HepG2 (cell line): ENCODE results near the gene SPTBN5. TPM values are rescaled to one million over a fixed set of nuclear protein-coding genes. Genes with fewer than 3 reads are reported as not detected.

Experiments
- ATAC-seq: fragments of 200-7000 bp; cut with Tn5 transposase; 3 replicates; pipeline ENCODE4 v1.9.1; 2020; ENCODE audit warnings: mild to moderate bottlenecking, moderate library complexity
- BruUV-seq: library from RNA; stranded (reverse); fragments of 400-500 nt; replicated peaks from 2 replicates; lab custom pipeline; 2021; lab: Mats Ljungman, UMichigan
- CTCF ChIA-PET: fragments of 300-600 bp; formaldehyde crosslinking; extraction: SDS; loops from one replicate; lab custom pipeline; 2021; ENCODE audit warnings: low total read pairs, inconsistent platforms, low intra/inter-chr PET ratio; lab: Yijun Ruan, JAX
- POLR2A ChIA-PET: fragments of 350-600 bp; sonication (Branson Sonifier 250); formaldehyde crosslinking; loops from one replicate; lab custom pipeline; 2020; ENCODE audit warnings: antibody characterized with exemption, inconsistent platforms; lab: Yijun Ruan, JAX
- DNase-seq: peaks from one replicate; pipeline ENCODE4 v3.0.0-alpha.2; 2015; ENCODE audit warnings: low spot score
- FAIRE-seq: peaks from 3 replicates; lab custom pipeline; 2011; peaks lifted over from hg19 to GRCh38; lab: Jason Lieb, UNC
- H2AFZ ChIP-seq: one replicate; pipeline ENCODE4 v1.6.1; 2011; ENCODE audit warnings: low read length, inconsistent platforms
- H3K27ac ChIP-seq: fragments of 300-600 bp; 3 replicates; pipeline ENCODE4 v1.8.0; 2011; ENCODE audit warnings: mixed run types, mild to moderate bottlenecking, mixed read lengths, low read length, inconsistent platforms; ENCODE audit not compliant: insufficient read depth; ENCODE audit errors: extremely low read length
- H3K27me3 ChIP-seq, 2 experiments: fragments of 200-600 bp in 1 of 2; 2 replicates in 1 of 2; 3 replicates in 1 of 2; pipeline versions ENCODE4 v1.6.0 to v1.8.0; 2011; ENCODE audit warnings: low read length in 2 of 2, mild to moderate bottlenecking in 2 of 2, moderate library complexity in 2 of 2, inconsistent platforms in 1 of 2; ENCODE audit not compliant: insufficient read depth in 2 of 2, control insufficient read depth in 1 of 2
- H3K36me3 ChIP-seq, 2 experiments: fragments of 200-600 bp in 1 of 2; replicated peaks in 1 of 2; 2 replicates in 1 of 2; 3 replicates in 1 of 2; pipeline versions ENCODE4 v1.5.1 to v1.8.0; 2011; ENCODE audit warnings: low read length in 2 of 2, inconsistent platforms in 1 of 2; ENCODE audit not compliant: insufficient read depth in 2 of 2, control insufficient read depth in 1 of 2
- H3K4me1 ChIP-seq: 2 replicates; pipeline ENCODE4 v1.5.1; 2012; ENCODE audit warnings: low read length, inconsistent platforms; ENCODE audit not compliant: insufficient read depth
- H3K4me2 ChIP-seq: 2 replicates; pipeline ENCODE4 v1.6.0; 2011; ENCODE audit warnings: low read depth, low read length, inconsistent platforms
- H3K4me3 ChIP-seq, 3 experiments: fragments of 200-600 bp in 1 of 3; sonication (generic), shearing (Covaris generic) in 1 of 3; replicated peaks in 1 of 3; 2 replicates each; pipeline ENCODE4 v1.5.1; 2011 to 2016; ENCODE audit warnings: low read length in 3 of 3, inconsistent platforms in 2 of 3, low read depth in 2 of 3, mild to moderate bottlenecking in 2 of 3, control low read depth in 1 of 3, mixed read lengths in 1 of 3; ENCODE audit not compliant: insufficient read depth in 1 of 3
- H3K79me2 ChIP-seq: one replicate; pipeline ENCODE4 v1.6.1; 2011; ENCODE audit warnings: low read length, inconsistent platforms; ENCODE audit not compliant: insufficient read depth
- H3K9ac ChIP-seq: 2 replicates; pipeline ENCODE4 v1.6.0; 2011; ENCODE audit warnings: mild to moderate bottlenecking, low read depth, low read length, inconsistent platforms; ENCODE audit not compliant: insufficient read depth
- H3K9me3 ChIP-seq: 2 replicates; pipeline ENCODE4 v1.5.1; 2012; ENCODE audit warnings: mild to moderate bottlenecking, low read length
- H4K20me1 ChIP-seq: 2 replicates; pipeline ENCODE4 v1.6.0; 2011; ENCODE audit warnings: inconsistent platforms, mild to moderate bottlenecking, low read length, moderate library complexity; ENCODE audit not compliant: insufficient read depth
- KAT7 ChIP-seq: IDR thresholded peaks from 2 replicates; pipeline ENCODE4 v1.6.1; 2018; ENCODE audit warnings: borderline replicate concordance, missing compliant biosample characterization
- PHF8 ChIP-seq: sonication (generic); formaldehyde crosslinking; IDR thresholded peaks from 2 replicates; pipeline ENCODE4 v1.5.0; 2020; ENCODE audit warnings: missing genetic modification reagents
- SIN3B ChIP-seq: fragments of 150-350 bp; IDR thresholded peaks from 2 replicates; pipeline ENCODE4 v1.6.1; 2014; ENCODE audit warnings: low read length
- TEAD2 ChIP-seq: sonication (generic); formaldehyde crosslinking; IDR thresholded peaks from 2 replicates; pipeline ENCODE4 v1.9.0; 2021; ENCODE audit warnings: missing genetic modification reagents
- ZBED4 ChIP-seq: sonication (generic); formaldehyde crosslinking; IDR thresholded peaks from 2 replicates; pipeline ENCODE4 v1.4.0; 2020; ENCODE audit warnings: missing genetic modification reagents, borderline replicate concordance
- ZNF180 ChIP-seq: sonication (generic); formaldehyde crosslinking; IDR thresholded peaks from 2 replicates; pipeline ENCODE4 v1.4.0; 2020; ENCODE audit warnings: low read depth, missing genetic modification reagents, borderline replicate concordance
- ZNF615 ChIP-seq: sonication (generic); formaldehyde crosslinking; IDR thresholded peaks from 2 replicates; pipeline ENCODE4 v1.5.0; 2020; ENCODE audit warnings: mild to moderate bottlenecking, missing genetic modification reagents, borderline replicate concordance
- WGBS: methylation state at CpG from one replicate; pipeline ENCODE4 v1.1.6; 2017; ENCODE audit warnings: low lambda C conversion rate; 5-methylcytosine and 5-hydroxymethylcytosine counted together
- in situ Hi-C: cut with HindIII; loops from 2 replicates; pipeline ENCODE4 v1.10.0; 2017; ENCODE audit warnings: low pct_unique_long_range_greater_than_20kb; ENCODE audit not compliant: extremely low pct_ligation_motif_present
- intact Hi-C: fragments of 100-400 bp; cut with micrococcal nuclease; formaldehyde crosslinking; loops from one replicate; pipeline ENCODE4 v1.10.0; 2022; ENCODE audit not compliant: unreplicated experiment
- polyA plus RNA-seq, 8 experiments: library from polyadenylated mRNA; depleted of rRNA in 3 of 8; stranded (reverse) in 7 of 8; unstranded in 1 of 8; fragments of >200 nt; fragmentation: Illumina TruSeq in 4 of 8; extraction: Trizol in 4 of 8; gene quantifications; 2 replicates each; pipeline versions ENCODE4 v1.2.1 to v1.2.3, GENCODE V29; 2011 to 2016; ENCODE audit warnings: low read depth in 4 of 8, missing spikeins in 1 of 8, mixed read lengths in 1 of 8; ENCODE audit not compliant: insufficient read depth in 1 of 8
- total RNA-seq, 5 experiments: library from RNA; depleted of rRNA; stranded (reverse); fragments of >200 nt; fragmentation: Illumina TruSeq; extraction: Trizol; gene quantifications; 2 replicates each; pipeline ENCODE4 v1.2.3, GENCODE V29; 2016; ENCODE audit warnings: low read depth in 1 of 5

Gene SPTBN5
- total and polyA plus RNA-seq, 2 of the 13 experiments (the other 11 are each of a cell fraction or from before 2014, with no cell fraction given): 0.01 to 0.07 TPM

DNA sequence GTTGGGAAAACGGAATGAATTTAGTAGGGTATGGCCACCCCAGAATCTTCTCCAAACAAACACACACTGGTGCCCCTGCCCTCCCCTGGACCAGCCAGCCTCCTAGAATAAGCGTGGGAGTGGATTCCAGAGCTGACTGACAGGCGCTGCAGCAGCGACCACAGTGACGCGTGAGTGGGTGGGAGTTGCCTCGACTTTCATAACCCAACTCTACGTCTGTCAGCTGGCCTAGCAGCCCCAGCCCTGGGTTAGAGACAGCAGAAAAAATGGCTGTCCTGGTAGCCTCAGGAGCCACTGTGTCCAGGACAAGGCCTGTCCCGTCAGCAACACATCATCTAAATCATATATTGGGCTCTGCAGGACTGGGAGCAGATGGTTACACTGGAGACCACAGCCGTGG, 45.2 kb downstream of the SPTBN5 start:
- ChIA-PET CTCF (no interaction called here), POLR2A (no interaction called here)
- H3K9ac ChIP-seq: no peak overlapping the region

More for the DNA sequence above, 45.2 kb downstream of the SPTBN5 start:
- DNase-seq (no peak), FAIRE-seq (no peak), ATAC-seq (no peak)
- Histone ChIP-seq H3K4me3 (no peak overlapping the region), H3K4me1 (no peaks in the 10 kb centered on the region), H3K27me3 (peaks cover 0 to 4% of the 10 kb centered on the region in 2 experiments; a peak in 3 of 5 replicates), H3K9me3 (no peaks in the 10 kb centered on the region), H3K36me3 (peaks cover 3 to 5% of the 10 kb centered on the region in 2 experiments; a peak in 1 of 5 replicates), H4K20me1 (no peaks in the 10 kb centered on the region; the same call in 1 of the 2 replicates), H3K4me2 (no peak overlapping the region), H3K27ac (no peak overlapping the region), H3K79me2 (no peaks in the 10 kb centered on the region), H2AFZ (no peak overlapping the region)
- TF ChIP-seq KAT7 (no peak), ZNF615 (CRISPR knock-in tag) (no peak), SIN3B (no peak), TEAD2 (CRISPR knock-in tag) (no peak), ZNF180 (CRISPR knock-in tag) (no peak), ZBED4 (CRISPR knock-in tag) (no peak), PHF8 (CRISPR knock-in tag) (no peak)
- intact Hi-C loops (no loop called here), in situ Hi-C loops (no loop called here)
- BruUV-seq: no TSS peak
- WGBS: 86% methylated on average over 4 of the region's 10 CpGs
